GOT3 (cell line): Measurements from ENCODE around the gene CDSN.
"Not testable (repeated sequence)": the region's sequence is repeated elsewhere in the genome, so short reads cannot be mapped to it uniquely, and the experiment has no call there.

Experiments
- DNase-seq: peaks from one replicate; lab custom pipeline; 2025; ENCODE audit warnings: mixed read lengths; lab: John Stamatoyannopoulos, UW

Gene CDSN, protein sequence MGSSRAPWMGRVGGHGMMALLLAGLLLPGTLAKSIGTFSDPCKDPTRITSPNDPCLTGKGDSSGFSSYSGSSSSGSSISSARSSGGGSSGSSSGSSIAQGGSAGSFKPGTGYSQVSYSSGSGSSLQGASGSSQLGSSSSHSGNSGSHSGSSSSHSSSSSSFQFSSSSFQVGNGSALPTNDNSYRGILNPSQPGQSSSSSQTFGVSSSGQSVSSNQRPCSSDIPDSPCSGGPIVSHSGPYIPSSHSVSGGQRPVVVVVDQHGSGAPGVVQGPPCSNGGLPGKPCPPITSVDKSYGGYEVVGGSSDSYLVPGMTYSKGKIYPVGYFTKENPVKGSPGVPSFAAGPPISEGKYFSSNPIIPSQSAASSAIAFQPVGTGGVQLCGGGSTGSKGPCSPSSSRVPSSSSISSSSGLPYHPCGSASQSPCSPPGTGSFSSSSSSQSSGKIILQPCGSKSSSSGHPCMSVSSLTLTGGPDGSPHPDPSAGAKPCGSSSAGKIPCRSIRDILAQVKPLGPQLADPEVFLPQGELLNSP

DNA sequence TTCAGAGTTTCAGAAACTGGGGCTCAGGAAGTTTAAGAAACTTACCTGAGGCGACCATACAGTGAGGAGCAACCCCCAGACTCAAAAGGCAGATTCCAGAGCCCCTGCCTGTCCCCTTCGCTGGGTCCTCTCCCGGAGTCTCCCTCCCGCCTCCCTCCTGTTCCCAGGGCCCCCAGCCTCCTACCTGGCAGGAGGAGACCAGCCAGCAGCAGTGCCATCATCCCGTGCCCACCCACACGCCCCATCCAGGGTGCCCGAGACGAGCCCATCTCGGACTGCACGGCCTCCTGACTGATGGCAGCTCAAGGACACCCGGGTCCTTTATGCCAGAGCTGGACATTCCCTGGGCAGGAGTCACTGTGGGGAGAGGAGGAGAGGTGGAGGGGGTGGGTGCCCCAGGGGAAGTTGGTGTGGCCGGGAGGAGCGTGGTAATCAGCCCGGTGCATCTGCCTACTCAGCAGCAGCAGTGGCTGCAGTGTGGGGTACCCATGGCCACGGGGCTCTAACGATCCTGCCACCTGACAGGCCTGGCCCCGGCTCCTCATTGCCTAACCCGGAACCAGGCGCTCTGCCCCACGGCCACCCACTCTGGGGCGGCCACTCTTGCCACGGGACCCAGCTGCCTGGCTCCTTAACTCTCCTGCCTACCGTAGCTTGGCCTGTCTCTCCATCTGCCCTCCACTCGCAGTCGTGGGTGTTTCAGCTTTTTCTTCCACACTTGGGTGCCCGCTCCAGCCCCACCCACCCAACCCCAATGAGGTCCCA, at the start of gene CDSN:
Gene CDSN, minus strand, starts transcription at position 296 of the 765 bp plus-strand sequence. Its CDS starts 27 bp downstream, at position 269.
- DNase-seq = no peak

DNA sequence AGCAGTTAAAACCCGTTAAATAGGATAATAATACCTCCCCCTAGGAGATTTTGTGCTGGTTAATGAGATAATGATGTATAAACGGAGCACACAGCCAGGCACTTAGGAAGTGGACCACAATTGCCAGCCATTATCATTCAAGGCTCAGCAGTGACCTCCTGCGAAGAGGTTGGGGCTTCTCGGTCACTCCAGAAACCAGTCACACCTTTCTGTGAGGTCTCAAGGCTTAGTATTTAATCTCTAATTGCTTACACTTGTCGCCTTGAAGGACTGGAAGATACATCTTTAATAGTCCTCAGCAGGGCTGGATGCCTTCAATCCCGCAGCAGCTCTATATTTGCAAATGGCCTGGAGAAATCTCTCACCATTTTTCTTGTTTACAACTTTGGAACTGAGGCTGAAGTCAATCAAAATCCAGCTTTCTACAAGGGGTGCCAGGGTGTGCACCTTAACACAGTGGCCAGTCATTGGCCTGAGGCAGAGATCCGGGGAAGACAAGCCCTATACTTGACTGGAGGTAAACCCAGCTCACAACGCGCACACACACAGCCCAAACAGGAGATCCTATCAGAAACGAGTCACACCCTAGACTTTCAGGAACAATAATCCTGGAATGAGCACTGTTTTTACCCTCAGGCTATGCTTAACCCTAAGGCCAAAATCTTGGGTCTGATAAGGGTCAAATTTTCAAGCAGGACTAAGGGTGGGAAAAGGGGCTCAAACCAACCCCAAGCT, 49.0 kb upstream of the CDSN start:
- no peak for DNase-seq

DNA sequence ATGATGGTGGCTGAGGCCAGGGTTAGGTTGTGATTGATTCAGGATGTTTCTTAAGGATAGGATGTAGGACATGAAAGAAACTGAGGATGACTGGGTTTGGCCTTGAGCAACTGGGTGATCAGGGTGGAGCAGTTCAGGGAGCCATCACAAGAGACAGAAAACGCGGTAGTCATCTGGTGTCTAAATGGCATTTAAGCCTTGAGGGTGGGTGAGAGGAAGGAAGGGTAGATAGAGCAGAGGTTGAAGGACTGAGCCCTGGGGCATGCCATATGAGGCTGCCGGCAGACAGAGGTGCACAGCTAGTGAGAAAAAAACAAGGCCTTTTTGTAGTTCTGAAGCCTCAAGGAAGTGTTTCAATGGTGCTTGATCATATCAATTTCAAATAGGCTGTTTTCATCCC, 48.4 kb upstream of the CDSN start:
- DNase-seq = no peak

DNA sequence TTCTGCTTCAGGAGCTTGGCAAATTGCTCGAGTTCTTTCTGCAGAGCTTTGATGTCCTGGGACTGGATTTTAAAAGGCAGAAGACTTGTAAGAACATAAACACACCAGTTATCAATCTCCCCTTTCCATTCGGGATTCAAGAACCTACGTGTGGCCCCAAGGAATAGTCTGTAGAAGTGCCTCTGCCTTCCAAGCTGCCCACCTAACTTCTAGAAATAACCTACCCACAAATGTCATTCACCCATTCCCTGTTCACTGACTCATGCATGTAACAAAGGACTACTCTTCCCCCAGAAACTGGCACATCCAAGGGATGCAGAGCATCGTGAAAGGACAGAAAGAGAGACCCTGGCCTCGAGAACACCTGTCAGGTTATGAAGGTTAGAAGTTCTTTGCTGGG, 45.7 kb upstream of the CDSN start:
- DNase-seq = no peak

DNA sequence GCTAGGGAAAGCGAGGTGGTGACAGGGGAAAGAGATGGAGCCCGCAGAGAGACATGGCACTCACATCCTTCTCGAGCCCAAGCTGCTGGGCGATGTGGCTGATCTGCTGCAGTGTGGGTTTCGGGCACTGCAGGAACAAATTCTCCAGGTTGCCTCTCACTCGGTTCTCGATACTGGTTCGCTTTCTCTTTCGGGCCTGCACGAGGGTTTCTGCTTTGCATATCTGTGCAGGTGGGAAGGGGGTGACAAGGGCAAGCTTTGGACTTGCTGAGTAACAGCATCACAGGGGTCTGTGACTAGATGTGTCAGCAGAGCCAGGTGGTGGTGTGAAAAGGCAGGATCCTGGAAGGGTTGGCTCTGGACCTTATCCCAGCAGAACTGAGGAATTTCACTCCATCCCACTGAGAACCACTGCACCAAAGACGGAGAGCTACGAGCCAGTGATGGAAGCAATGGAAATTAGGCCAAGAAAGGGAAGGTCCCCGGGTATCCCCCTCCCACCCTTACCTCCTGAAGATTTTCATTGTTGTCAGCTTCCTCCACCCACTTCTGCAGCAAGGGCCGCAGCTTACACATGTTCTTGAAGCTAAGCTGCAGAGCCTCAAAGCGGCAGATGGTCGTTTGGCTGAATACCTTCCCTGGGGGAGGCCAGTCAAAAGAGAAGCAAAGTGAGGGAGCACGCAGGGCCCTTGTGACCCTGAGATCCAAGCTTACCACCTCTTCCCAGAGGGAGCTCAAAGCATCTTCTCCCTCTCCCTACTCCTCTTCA, 45.0 kb upstream of the CDSN start:
- not testable (repeated sequence) for DNase-seq

DNA sequence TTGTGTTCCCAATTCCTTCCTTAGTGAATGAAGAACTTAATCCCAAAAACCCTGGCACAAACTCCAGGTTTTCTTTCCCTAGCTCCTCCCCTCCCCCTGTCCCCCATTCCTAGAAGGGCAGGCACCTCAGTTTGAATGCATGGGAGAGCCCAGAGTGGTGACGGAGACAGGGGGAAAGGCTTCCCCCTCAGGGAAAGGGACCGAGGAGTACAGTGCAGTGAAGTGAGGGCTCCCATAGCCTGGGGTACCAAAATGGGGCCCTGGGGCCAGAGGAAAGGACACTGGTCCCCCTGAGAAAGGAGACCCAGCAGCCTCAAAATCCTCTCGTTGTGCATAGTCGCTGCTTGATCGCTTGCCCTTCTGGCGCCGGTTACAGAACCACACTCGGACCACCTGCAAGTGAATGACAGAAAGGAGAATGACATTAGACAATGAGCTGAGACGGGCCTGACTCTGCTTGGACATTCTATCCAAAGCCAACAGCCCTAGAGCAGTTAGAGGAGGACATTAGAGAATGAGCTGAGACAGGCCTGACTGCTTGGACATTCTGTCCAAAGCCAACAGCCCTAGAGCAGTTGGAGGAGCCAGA, 44.3 kb upstream of the CDSN start:
- not testable (repeated sequence) for DNase-seq

DNA sequence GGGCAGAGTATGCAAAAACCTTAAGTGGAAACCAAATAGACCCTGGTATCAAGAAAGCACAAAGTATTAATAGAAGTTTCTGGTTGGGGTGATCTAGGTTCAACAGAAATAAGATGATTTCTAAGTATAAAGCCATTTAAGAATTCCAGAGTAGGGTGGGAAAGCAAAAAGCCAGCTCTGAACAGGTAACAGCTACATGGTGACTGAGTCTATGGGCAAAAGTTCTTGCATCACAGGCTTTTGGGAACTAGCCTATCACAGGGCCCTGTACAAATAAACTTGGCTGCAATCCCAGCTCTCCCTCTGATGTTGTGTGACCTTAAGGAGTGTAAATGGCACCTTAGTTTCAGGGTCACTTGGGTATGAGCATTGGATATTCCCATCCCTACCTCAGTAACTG, 43.7 kb upstream of the CDSN start:
- DNase-seq = no peak

DNA sequence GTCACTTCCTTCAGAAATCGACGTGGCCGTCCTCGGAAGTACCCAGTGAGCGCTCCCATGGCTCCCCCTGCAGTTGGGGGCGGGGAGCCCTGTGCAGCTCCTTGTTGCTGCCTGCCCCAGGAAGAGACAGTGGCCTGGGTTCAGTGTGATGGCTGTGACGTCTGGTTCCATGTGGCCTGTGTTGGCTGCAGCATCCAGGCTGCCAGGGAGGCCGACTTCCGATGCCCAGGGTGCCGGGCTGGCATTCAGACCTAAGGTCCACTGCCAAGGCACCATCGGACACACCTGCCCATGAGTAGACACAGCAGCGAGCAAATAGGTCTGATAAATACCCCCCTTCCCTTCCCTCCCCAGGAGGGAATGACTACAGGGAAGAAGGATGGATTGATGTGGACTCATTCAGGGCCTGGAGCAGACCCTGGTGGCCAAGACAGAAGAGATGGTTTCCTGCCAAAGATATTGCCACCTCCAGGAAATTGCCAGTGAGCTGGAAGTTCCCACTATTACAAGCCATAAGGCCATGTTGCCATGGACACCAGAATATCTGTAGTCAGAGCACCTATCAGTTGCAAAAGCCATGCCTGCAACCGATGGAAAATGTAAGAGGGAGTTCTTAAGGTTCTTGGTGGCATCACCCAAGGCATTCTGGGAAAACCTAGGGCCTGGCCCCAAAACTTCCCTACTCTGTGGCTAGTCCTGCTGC, 42.4 kb upstream of the CDSN start:
- DNase-seq = no peak

DNA sequence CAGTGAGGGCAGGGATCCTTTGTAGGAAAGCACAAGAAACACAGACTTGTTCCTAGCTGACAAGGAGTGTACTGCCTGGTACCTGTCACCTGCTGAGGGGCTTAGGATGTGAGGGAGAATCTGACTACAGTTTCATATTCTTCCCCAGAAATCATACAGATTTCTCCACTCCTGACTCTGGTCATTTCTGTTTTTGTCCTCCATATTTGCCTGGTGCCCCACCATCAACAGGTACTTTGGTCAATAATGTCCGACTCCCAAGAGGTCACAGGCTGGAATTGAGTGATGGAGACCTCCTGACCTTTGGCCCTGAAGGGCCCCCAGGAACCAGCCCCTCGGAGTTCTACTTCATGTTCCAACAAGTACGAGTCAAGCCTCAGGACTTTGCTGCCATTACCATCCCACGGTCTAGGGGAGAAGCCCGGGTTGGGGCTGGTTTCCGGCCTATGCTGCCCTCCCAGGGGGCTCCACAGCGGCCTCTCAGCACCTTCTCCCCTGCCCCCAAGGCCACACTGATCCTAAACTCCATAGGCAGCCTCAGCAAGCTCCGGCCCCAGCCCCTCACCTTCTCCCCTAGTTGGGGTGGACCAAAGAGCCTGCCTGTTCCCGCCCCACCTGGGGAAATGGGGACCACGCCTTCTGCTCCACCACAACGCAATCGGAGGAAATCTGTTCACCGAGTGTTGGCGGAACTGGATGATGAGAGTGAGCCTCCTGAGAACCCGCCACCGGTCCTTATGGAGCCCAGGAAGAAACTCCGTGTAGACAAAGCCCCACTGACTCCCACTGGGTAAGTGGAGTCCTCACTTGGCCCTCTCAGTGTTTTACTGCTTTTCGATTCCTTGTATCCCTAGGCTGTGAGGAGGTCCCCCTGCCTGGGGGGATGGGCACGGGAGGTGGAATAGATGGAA, 41.2 kb upstream of the CDSN start:
- DNase-seq = no peak

DNA sequence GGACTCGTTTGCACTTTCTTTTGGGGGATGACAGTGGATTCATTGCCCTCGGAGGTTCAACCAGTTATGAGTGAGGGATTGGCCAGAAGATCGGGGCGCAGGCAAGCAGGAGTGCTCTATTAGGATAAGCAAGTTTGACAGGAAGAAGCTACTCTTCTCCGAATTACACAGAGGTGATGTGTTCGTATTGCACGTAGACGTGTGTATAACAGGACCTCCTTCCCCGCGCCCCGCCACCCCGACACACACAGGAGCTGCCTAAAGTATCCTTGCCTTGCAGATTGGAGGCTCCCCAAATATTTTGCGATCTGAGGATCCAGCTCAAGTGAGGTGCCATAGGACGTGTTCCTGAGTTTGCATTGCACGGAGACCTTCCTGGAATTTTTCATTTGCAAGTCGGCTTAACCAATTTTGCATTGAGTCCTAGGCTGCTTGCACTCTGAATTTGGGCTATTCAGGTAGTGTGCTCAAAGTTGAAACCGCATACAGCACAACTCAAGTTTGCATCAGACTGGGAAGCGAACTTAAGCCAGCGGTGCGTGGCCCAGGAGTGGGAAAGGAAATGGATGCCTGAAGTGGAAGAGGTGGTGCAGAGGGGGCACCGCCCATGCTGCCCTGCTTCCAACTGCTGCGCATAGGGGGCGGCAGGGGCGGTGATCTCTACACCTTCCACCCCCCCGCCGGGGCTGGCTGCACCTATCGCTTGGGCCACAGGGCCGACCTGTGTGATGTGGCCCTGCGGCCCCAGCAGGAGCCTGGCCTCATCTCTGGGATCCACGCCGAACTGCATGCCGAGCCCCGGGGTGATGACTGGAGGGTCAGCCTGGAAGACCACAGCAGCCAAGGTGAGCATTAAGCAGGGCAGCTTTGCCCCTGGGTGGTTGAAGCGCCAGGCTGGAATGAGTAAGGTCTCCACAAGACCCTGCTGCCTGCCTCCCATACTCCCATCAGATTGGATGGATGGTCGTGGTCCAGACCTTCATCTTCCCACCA, 38.9 kb upstream of the CDSN start:
- DNase-seq = no peak

DNA sequence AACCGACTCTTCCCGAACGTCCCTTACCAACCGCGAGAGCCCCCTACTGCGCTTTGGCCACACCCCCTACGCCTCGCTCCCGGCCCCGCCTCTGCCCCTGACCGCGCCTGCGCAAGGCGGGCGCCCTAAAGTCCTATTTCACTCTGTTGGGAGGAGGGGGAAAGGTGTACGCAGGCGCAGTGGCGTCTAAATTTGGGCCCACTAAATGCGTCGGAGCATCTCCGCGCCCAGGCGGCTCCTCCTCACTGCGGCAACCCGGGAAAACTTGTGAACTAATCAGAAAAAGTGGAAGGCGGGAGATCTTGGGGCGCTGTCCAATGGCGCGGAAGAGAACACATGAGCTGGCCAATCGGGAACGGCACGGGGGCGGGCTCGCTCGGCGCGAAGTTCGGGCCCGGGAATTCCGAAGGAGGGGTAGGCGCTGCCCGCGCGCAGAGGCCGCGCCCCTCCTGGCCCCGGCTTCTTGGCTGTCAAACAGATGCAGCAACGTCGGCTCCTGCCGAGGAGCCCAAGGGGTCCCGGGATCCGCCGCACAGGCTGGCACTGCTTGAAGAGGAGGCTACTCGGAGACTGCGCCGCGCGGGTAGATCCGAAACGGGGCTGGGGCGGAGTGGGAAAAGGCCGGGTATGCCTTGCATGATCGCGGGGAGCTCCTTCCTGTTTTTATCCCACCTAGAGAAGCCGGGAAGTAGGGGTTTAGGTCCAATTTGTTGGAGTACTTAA, 38.1 kb upstream of the CDSN start, which contains the start of gene TCF19:
Gene TCF19, plus strand, starts transcription at position 450 of the 723 bp plus-strand sequence. CDS start 881 bp downstream, outside the sequence.
- DNase-seq = peak; percentile 97

DNA sequence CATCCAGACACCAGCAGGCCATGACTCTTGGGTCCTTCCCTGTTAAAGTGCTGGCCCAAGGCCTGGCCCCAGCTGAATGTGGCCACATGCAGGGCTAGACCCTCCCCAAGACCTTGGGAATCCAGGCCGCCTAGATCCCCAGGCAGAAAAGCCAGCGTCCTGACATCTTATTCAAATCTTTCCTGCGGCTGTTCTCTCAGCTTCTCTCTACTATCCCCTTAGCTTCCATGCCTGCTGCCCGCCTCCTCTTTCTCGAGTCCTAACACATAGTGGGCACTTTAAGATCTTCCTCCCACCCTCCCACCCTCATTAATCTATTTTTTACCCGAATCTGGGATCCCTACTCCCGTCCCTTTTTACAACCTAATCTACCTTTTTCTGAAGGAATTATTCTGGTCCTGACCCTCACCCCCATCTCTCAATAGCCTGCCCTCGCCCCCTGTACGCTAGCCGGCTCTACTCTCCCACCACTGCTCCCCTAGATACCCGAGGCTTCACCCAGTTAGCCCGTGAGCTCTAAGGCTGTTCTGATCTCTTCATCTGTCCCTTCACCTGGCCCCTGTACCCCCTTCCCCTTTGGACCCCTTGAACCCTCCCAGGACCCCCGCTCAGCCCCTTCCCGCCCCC, 37.4 kb upstream of the CDSN start, which contains the start of gene CCHCR1:
Gene CCHCR1, minus strand, starts transcription at position 290 of the 627 bp plus-strand sequence. Its CDS starts 202 bp downstream, at position 88.
- no peak for DNase-seq

DNA sequence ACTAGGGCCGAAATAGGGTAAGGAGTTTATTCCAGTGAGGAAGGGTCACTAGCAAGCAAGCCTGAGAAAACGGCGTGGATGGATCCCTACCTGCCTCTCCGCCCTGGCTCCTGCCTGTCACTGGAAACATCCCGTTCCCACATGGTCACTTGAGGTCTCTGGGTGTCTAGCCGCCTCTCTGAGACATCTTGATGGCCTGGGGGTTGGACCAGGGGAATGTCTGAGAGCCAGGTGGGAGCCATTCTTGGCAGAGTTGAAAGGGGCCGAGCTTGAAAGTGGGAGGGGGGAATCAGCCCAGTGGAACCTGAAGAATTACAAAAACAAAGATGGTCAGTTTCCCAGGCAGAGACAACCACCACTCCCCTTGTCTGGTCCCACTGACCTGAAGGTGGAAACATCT, 36.4 kb upstream of the CDSN start:
- no peak for DNase-seq

DNA sequence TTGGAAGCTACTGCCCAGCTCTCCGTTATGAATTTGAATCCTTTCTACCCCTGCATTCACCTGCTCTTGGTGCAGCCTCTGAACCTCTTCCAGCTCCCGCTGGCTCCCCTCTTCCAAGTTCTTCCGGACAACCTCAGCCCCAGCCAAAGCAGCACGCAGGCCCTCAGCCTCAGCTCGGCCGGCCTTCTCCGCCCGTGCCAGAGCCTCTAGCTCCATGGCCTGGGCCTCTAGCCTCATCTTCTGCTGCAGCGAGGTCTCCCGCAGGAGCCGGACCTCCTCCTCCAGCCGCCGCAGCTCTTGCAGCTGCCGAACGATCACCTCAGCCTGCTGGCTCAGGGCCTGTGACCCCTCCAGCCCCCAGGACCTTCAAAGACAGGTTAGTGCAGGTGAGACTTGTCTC, 34.2 kb upstream of the CDSN start:
- no peak for DNase-seq

DNA sequence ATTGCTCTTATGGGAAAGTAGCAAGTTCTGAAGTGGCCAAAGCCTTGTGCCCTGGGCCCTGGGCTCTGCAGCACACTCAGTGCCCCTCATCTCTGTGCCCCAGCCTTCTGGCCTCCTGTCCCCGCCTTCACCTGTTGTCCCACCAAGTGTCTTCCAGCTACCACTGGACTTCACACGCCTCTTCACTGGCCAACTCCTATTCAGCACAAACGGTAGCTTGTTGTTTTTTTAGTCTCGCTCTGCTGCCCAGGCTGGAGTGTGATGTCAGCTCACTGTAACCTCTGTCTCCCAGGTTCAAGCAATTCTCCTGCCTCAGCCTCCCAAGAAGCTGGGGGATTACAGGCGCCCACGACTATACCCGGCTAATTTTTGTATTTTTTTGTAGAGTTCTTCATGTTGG, 32.5 kb upstream of the CDSN start:
- DNase-seq = no peak

DNA sequence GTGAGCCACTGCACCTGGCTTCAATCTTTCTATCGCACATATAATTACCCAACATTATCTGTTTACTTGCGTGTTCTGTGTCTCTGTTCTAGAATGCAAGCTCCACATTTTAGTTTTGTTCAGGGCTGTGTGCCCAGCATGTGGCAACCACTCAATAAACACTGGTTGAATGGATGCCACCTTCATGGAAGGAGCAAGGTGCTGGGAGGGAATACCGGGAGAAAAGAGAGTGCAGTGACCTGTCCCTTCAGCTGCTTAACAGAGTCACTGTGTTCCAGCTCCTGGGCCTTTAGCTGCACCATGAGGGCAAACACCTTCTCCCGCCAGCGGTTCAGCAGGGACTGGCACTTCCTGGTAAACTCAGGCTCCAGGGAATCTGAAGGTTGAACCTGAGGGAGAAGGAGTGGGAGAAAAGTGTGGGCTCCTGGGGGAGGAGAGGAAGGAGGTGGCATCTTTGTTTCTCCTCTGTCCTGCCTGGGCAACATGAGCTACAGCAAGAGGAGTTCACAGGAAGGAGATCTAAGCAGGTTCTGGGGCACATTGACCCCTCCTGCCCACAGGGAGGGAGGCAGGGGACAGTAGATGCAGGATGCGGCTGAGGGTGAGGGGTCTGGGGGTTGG, 29.7 kb upstream of the CDSN start:
- DNase-seq = no peak
